GM12865 (cell line): ENCODE data around the gene TM4SF5.

Source experiments
- DNase-seq: peaks from one replicate; pipeline ENCODE4 v3.0.0; 2010; ENCODE audit warnings: low read depth
- H3K4me3 ChIP-seq: 2 replicates; pipeline ENCODE4 v1.5.1; 2011; ENCODE audit warnings: mild to moderate bottlenecking, low read depth, low read length, control low read depth
- CTCF ChIP-seq: IDR thresholded peaks from 2 replicates; pipeline ENCODE4 v1.5.1; 2011; ENCODE audit warnings: low read length, control low read depth, low read depth, inconsistent platforms; ENCODE audit not compliant: insufficient read depth; ENCODE audit errors: missing control alignments

Gene TM4SF5

DNA sequence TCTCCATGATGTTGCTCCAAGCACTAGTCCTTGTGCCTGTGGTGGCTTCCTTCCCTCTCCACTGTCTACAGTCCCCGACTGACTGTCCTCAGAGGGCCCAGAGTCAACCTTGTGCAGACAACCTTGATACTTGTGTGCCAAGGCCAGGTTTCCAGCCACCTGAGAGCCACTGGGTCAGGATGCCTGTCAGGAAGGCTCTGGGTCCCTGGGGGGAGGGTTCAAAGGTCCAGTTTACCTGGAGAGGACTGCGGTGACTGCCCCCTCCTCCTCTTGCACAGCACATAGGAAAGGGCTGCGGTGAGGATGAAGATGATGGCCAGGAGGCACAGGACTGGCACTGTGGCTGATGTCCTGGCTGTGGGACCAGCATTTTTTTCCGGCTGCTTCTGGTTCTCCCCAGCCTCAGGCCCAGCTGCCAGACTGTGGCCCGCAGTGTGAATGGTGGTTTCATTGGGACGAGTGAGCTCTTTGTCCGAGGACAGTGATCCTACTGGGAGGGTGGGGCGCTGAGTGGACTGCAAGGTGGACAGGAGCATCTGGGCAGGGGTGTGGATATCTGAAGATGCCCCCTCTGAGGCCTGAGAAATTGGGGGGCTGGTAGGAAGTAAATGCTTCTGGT lies 36.7 kb upstream of the TM4SF5 start:
- no peak for DNase-seq
- H3K4me3 ChIP-seq = no peak overlapping the region
- no peak for TF ChIP-seq CTCF

DNA sequence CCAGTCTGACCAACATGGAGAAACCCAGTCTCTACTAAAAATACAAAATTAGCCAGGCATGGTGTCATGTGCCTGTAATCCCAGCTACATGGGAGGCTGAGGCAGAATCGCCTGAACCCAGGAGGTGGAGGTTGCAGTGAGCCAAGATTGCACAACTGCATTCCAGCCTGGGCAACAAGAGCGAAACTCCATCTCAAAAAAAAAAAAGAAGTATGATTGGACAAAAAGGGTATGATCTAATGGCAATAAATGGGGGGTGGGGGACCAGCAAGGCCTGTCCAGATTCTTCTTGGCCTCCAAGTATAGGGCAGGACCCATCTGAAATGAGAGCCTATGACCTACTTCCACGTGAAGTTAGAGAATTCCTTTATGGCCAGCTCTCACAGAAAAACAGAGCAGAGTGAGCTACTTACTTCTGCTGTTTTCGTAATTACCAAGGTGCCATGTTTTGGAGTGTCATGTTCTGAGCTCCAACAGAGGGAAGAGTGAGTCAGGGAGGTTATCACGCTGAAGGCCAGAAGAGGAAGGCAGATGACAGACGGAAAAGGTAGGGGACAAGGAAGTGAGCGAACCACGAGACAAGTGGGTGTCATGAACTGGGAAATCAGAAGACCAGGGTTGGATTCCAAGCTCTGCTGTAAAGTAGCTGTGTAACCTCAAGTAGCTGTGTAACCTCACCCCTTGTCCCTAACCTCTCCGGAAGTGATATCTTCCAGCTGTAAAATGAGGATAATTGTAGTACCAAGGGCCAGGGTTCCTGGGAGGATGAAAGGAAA lies 35.6 kb upstream of the TM4SF5 start:
- no peak for TF ChIP-seq CTCF
- no peak overlapping the region for H3K4me3 ChIP-seq
- DNase-seq = no peak

DNA sequence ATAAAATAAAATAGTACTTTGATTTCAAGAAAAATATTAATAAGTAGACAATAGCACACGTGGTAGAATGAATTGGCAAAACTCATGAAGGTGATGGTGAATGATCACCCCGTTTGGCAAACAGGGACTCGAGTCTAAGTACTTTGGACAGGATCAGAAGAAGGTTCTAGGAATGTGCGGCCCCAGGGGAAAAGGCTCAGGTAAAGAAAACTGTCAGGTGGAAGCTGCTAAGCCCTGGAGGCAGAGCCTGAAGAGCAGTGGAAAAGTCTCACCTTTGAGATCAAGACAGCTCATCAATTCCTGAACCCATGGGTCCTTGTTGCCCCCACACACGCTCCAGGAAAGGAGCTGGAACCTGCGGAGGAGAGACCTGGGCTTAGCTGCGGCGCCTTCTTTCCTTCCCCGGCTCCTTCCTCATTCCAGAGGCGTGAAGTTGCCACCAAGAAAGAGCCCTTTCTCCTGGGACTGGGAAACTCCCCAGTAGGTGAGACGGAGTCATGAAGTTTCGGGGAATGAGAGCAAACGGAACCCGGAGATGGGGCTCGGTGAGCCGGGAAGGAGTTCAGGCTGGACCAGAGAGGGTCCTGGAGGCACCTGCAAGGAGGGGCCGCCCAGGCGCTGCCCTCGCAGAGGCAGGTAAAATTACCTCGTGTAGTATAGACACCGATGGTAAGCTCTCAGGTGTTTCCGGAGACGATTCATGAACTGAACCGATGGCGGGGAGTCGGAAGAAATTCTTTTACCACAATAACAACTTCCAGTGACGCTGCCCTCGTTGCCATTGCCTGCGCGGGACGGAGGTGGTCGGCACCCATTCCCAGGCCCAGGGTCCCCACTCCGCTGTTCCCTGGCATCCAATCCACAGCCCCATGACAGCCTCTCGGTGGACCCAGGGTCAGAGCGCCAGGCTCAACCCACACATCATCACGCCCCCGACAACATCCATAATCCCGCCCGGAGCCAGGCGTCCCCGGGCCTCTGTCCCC lies 33.3 kb upstream of the TM4SF5 start:
- DNase-seq = no peak
- peak overlapping the region; percentile 82 for H3K4me3 ChIP-seq

DNA sequence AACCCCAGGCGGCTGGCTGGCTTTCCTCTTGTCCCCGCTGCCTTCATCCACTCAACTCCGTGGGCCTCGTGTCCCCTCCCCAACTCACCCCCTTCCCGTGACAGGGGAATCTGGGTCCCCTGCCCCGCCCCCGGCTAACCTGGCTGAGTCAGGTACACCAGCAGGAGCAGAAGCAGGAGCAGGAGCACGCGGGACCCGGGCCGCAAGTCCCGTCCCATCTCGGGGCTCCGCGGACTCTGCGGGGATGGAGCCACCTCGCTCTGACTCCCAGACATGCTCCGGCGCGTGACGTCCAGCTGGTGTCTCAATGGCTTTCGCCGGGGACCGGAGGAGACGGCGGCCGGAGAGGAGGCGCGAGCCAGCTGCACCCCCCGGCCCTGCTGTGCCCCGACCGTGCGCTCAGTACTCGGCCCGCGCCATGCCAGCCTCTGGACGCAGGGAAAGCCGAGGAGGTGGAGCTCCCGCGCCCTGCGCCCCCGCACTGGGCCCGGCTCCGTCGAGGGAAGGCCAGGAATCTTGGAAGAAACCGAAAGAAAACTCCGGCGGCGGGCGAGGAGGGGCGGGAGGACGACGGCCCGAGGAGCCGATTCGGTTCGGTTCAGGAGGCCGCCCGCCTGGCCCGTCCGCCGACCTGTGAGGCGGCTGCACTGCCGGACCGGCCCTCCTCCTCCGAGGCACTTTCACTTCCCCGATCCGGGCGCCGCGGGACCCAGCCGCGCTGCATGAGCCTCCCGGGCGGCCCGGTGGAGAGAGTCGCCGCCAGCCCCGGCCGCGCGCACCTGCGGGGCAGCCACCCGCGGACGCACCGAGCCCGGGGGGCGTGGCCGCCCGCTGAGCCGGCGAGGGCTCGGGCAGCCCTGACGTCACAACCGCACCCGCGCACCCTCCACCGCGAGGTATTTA lies 32.3 kb upstream of the TM4SF5 start, which contains the start of the genes CXCL16 and ZMYND15:
CXCL16 (minus strand) TSS at position 807 of the 903 bp plus-strand sequence; CDS start at position 218, 589 bp downstream.
ZMYND15 (plus strand) TSS at position 712 of the 903 bp plus-strand sequence. CDS start 716 bp downstream, outside the sequence.
- TF ChIP-seq CTCF = no peak
- peak; percentile 50 for DNase-seq
- peak within 1 kb of the TSS; percentile 82 for H3K4me3 ChIP-seq

More for the DNA sequence above, 33.3 kb upstream of the TM4SF5 start:
- no peak for TF ChIP-seq CTCF

DNA sequence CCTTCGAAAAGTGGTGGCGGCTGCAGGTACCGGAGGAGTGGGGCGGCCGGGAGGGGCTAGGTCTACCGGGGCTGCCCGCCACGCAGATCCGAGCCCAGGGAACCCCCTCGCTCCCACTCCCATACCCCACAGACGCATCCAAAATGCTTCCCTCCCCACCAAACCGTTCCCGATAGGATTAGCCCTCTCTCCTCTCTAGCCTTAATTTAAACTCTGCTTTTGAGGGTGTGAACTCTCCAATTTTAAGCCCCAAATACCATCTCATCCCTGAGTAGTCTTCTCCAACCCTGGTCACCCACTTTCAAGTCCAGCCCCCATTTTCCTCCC lies 31.7 kb upstream of the TM4SF5 start:
- H3K4me3 ChIP-seq = peak overlapping the region; percentile 82
- no peak for DNase-seq
- TF ChIP-seq CTCF = no peak

DNA sequence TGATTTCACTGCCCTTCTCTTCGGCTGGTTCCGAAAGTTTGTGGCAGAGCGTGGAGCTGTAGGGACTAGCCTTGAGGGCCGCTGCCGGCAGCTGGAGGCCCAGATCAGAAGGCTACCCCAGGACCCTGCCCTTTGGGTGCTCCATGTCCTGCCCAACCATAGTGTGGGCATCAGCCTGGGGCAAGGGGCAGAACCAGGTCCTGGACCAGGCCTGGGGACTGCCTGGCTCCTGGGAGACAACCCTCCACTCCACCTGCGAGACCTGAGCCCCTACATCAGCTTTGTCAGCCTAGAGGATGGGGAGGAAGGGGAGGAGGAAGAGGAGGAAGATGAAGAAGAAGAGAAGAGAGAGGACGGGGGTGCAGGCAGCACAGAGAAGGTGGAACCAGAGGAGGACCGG lies 31.1 kb upstream of the TM4SF5 start:
- no peak overlapping the region for H3K4me3 ChIP-seq
- TF ChIP-seq CTCF = no peak
- DNase-seq = no peak
